HEK293 (cell line): Measurements from ENCODE around the gene TNFSF13.

ENCODE experiments used
- BCL6B ChIP-seq: fragments of 450-650 bp; formaldehyde crosslinking; IDR thresholded peaks from 2 replicates; pipeline ENCODE4 v1.5.1; 2017; ENCODE audit warnings: missing biosample characterization, missing genetic modification characterization
- REST ChIP-seq: fragments of 450-650 bp; formaldehyde crosslinking; IDR thresholded peaks from 2 replicates; pipeline ENCODE4 v1.5.1; 2016; ENCODE audit warnings: missing biosample characterization, missing genetic modification characterization
- ZBTB10 ChIP-seq: fragments of 450-650 bp; formaldehyde crosslinking; IDR thresholded peaks from 2 replicates; pipeline ENCODE4 v1.5.1; 2016; ENCODE audit warnings: missing biosample characterization, missing genetic modification characterization
- ZBTB7A ChIP-seq: fragments of 450-650 bp; formaldehyde crosslinking; IDR thresholded peaks from 2 replicates; pipeline ENCODE4 v1.5.1; 2016; ENCODE audit warnings: low read depth, missing biosample characterization, missing genetic modification characterization
- ZNF148 ChIP-seq: fragments of 450-650 bp; formaldehyde crosslinking; IDR thresholded peaks from 2 replicates; pipeline ENCODE4 v1.5.0; 2017; ENCODE audit warnings: missing biosample characterization, missing genetic modification characterization, borderline replicate concordance
- ZNF311 ChIP-seq: fragments of 450-650 bp; formaldehyde crosslinking; IDR thresholded peaks from 2 replicates; pipeline ENCODE4 v1.5.1; 2017; ENCODE audit warnings: missing biosample characterization, missing genetic modification characterization, borderline replicate concordance
- ZNF391 ChIP-seq: fragments of 450-650 bp; formaldehyde crosslinking; IDR thresholded peaks from 2 replicates; pipeline ENCODE4 v1.5.1; 2016; ENCODE audit warnings: low read depth, missing biosample characterization, missing genetic modification characterization, borderline replicate concordance
- ZNF398 ChIP-seq: fragments of 450-650 bp; formaldehyde crosslinking; IDR thresholded peaks from 2 replicates; pipeline ENCODE4 v1.5.1; 2017; ENCODE audit warnings: missing biosample characterization, missing genetic modification characterization
- ZNF518A ChIP-seq: fragments of 450-650 bp; formaldehyde crosslinking; conservative IDR thresholded peaks from 2 replicates; pipeline ENCODE4 v1.5.1; 2016; ENCODE audit warnings: low read depth, missing biosample characterization, missing genetic modification characterization
- ZNF600 ChIP-seq: fragments of 450-650 bp; formaldehyde crosslinking; IDR thresholded peaks from 2 replicates; pipeline ENCODE4 v1.5.1; 2016; ENCODE audit warnings: missing biosample characterization, missing genetic modification characterization
- ZNF624 ChIP-seq: fragments of 450-650 bp; formaldehyde crosslinking; IDR thresholded peaks from 2 replicates; pipeline ENCODE4 v1.5.1; 2017; ENCODE audit warnings: missing biosample characterization, missing genetic modification characterization
- ZNF639 ChIP-seq: fragments of 450-650 bp; formaldehyde crosslinking; IDR thresholded peaks from 2 replicates; pipeline ENCODE4 v1.5.1; 2016; ENCODE audit warnings: missing biosample characterization, missing genetic modification characterization
- ZNF645 ChIP-seq: fragments of 450-650 bp; formaldehyde crosslinking; IDR thresholded peaks from 2 replicates; pipeline ENCODE4; 2016; ENCODE audit warnings: missing biosample characterization, missing genetic modification characterization
- ZNF791 ChIP-seq: fragments of 450-650 bp; formaldehyde crosslinking; IDR thresholded peaks from 2 replicates; pipeline ENCODE4 v1.5.1; 2016; ENCODE audit warnings: missing biosample characterization, missing genetic modification characterization

Gene TNFSF13

GRCh38 chr17:7572588-7573323 is 14.2 kb downstream of the TNFSF13 start (continued):
- 0 out of 2 replicates have a peak, but pooled peaks have one; percentile 40 for TF ChIP-seq ZBTB10 (tag by site-specific recombination)
- TF ChIP-seq BCL6B (tag by site-specific recombination), result no peak
- TF ChIP-seq REST (tag by site-specific recombination), result peak; percentile 30; the same call in 1 of the 2 replicates
- TF ChIP-seq ZBTB7A, result peak; percentile 29; the same call in 1 of the 2 replicates
- TF ChIP-seq ZNF148 (tag by site-specific recombination), result no peak
- TF ChIP-seq ZNF398 (tag by site-specific recombination), result no peak
- no peak; the same call in 1 of the 2 replicates for TF ChIP-seq ZNF645 (tag by site-specific recombination)
- TF ChIP-seq ZNF791, result no peak
- peak; percentile 23; the same call in 1 of the 2 replicates for TF ChIP-seq ZNF391 (tag by site-specific recombination)
- 0 out of 2 replicates have a peak, but pooled peaks have one; percentile 69 for TF ChIP-seq ZNF624 (tag by site-specific recombination)
- no peak for TF ChIP-seq ZNF518A
- peak; percentile 23; the same call in 1 of the 2 replicates for TF ChIP-seq ZNF639 (tag by site-specific recombination)
- TF ChIP-seq ZNF311 (tag by site-specific recombination), result no peak
- no peak for TF ChIP-seq ZNF600 (tag by site-specific recombination)
